Brain microvascular endothelial cell (primary cell): ENCODE data around the gene RGS8.

Experiments
- DNase-seq: peaks from one replicate; pipeline ENCODE4 v3.0.0-alpha.2; 2020
- H3K27ac ChIP-seq: fragments of 250-450 bp; sonication (Bioruptor Pico); 2 replicates; pipeline ENCODE4 v1.5.1; 2020; ENCODE audit warnings: mild to moderate bottlenecking, moderate library complexity
- H3K27me3 ChIP-seq: fragments of 250-450 bp; sonication (Bioruptor Pico); replicated peaks from 2 replicates; pipeline ENCODE4 v1.5.1; 2020; ENCODE audit warnings: mild to moderate bottlenecking
- H3K36me3 ChIP-seq: fragments of 250-450 bp; sonication (Bioruptor Pico); replicated peaks from 2 replicates; pipeline ENCODE4 v1.5.1; 2020; ENCODE audit warnings: mild to moderate bottlenecking
- H3K4me3 ChIP-seq: 2 replicates; pipeline ENCODE4 v1.5.1; 2011; ENCODE audit warnings: low read depth, mild to moderate bottlenecking, control low read depth, low read length, moderate library complexity
- CTCF ChIP-seq: IDR thresholded peaks from 2 replicates; pipeline ENCODE4 v1.5.1; 2011; ENCODE audit warnings: low read depth, mild to moderate bottlenecking, moderate library complexity, low read length, control low read depth, inconsistent platforms; ENCODE audit errors: missing control alignments
- in situ Hi-C: cut with HindIII; loops from 2 replicates; pipeline ENCODE4 v1.10.0; 2017; ENCODE audit warnings: low sequenced_read_pairs, low pct_ligation_motif_present

The RGS8 gene

GRCh38 chr1:182716740-182717720 lies 32.6 kb upstream of the RGS8 start:
- no peaks in the 10 kb centered on the region for H3K36me3 ChIP-seq
- H3K4me3 ChIP-seq: no peak overlapping the region
- no peaks in the 10 kb centered on the region for H3K27me3 ChIP-seq
- no peak for TF ChIP-seq CTCF
- in situ Hi-C loops: no loop called here
- DNase-seq: no peak
- no peak overlapping the region for H3K27ac ChIP-seq

- Histone ChIP-seq H3K36me3 (no peaks in the 10 kb centered on the region), H3K27ac (no peak overlapping the region), H3K4me3 (no peak overlapping the region), H3K27me3 (no peaks in the 10 kb centered on the region)
- in situ Hi-C loops: no loop called here
- no peak for DNase-seq
- no peak for TF ChIP-seq CTCF
Measured at GRCh38 chr1:182715531-182715930, 31.1 kb upstream of the RGS8 start.

GRCh38 chr1:182714546-182714945 lies 30.2 kb upstream of the RGS8 start:
- no peaks in the 10 kb centered on the region for H3K36me3 ChIP-seq
- TF ChIP-seq CTCF: no peak
- no peak for DNase-seq
- H3K27me3 ChIP-seq: no peaks in the 10 kb centered on the region
- in situ Hi-C loops: no loop called here
- no peak overlapping the region for H3K27ac ChIP-seq
- no peak overlapping the region for H3K4me3 ChIP-seq

- no peak for DNase-seq
- Histone ChIP-seq H3K27ac (no peak overlapping the region), H3K36me3 (no peaks in the 10 kb centered on the region), H3K4me3 (no peak overlapping the region), H3K27me3 (no peaks in the 10 kb centered on the region)
- in situ Hi-C loops: no loop called here
- no peak for TF ChIP-seq CTCF
Measured at GRCh38 chr1:182713939-182714338, 29.6 kb upstream of the RGS8 start.

GRCh38 chr1:182713492-182713891 lies 29.1 kb upstream of the RGS8 start:
- Histone ChIP-seq H3K36me3 (no peaks in the 10 kb centered on the region), H3K27me3 (no peaks in the 10 kb centered on the region), H3K27ac (no peak overlapping the region), H3K4me3 (no peak overlapping the region)
- in situ Hi-C loops: no loop called here
- DNase-seq: no peak
- no peak for TF ChIP-seq CTCF
